GM23338 (cell line): Measurements from ENCODE around the gene DPT. TPM values are rescaled to one million over a fixed set of nuclear protein-coding genes. Genes with fewer than 3 reads are reported as not detected.

Experiments used
- ATAC-seq: fragments of 200-7000 bp; cut with Tn5 transposase; 3 replicates; pipeline ENCODE4 v1.9.1; 2020
- DNase-seq: peaks from one replicate; pipeline ENCODE4 v3.0.0-alpha.2; 2015; ENCODE audit warnings: low spot score
- H2AFZ ChIP-seq: fragments of 200-600 bp; sonication (generic); 2 replicates; pipeline ENCODE4 v1.8.0; 2016; ENCODE audit warnings: antibody characterized with exemption, mild to moderate bottlenecking, moderate library complexity
- H3F3A ChIP-seq: fragments of 200-600 bp; sonication (generic); replicated peaks from 2 replicates; pipeline ENCODE4 v1.8.0; 2017; ENCODE audit warnings: antibody characterized with exemption, mixed run types, low read depth
- H3K27ac ChIP-seq: fragments of 200-600 bp; sonication (generic); 2 replicates; pipeline ENCODE4 v1.6.1; 2016; ENCODE audit warnings: low read depth
- H3K27me3 ChIP-seq: fragments of 200-600 bp; sonication (generic); 2 replicates; pipeline ENCODE4 v1.8.0; 2016; ENCODE audit warnings: mild to moderate bottlenecking, mixed run types, moderate library complexity; ENCODE audit not compliant: insufficient read depth
- H3K36me3 ChIP-seq: fragments of 200-600 bp; sonication (generic); 2 replicates; pipeline ENCODE4 v1.8.0; 2016; ENCODE audit warnings: mild to moderate bottlenecking; ENCODE audit not compliant: insufficient read depth
- H3K4me1 ChIP-seq: fragments of 200-600 bp; sonication (generic); 2 replicates; pipeline ENCODE4 v1.8.0; 2016; ENCODE audit warnings: mild to moderate bottlenecking, moderate library complexity; ENCODE audit not compliant: insufficient read depth
- H3K4me2 ChIP-seq: fragments of 200-600 bp; sonication (generic); 2 replicates; pipeline ENCODE4 v1.7.1; 2017; ENCODE audit warnings: mixed run types
- H3K4me3 ChIP-seq: fragments of 200-600 bp; sonication (generic); 2 replicates; pipeline ENCODE4 v1.6.1; 2016; ENCODE audit warnings: mixed run types
- H3K79me2 ChIP-seq: fragments of 200-600 bp; sonication (generic); replicated peaks from 2 replicates; pipeline ENCODE4 v1.8.0; 2017; ENCODE audit warnings: mild to moderate bottlenecking; ENCODE audit not compliant: insufficient read depth
- H3K9me2 ChIP-seq: fragments of 200-600 bp; sonication (generic); 2 replicates; pipeline ENCODE4 v1.8.0; 2017; ENCODE audit not compliant: insufficient read depth
- H4K20me1 ChIP-seq: fragments of 200-600 bp; sonication (generic); replicated peaks from 2 replicates; pipeline ENCODE4 v1.8.0; 2017; ENCODE audit warnings: mild to moderate bottlenecking; ENCODE audit not compliant: insufficient read depth
- H3K27ac Mint-ChIP-seq: 2 replicates; pipeline ENCODE4 v1.8.0; 2020; ENCODE audit warnings: inconsistent platforms, mild to moderate bottlenecking, moderate library complexity, mixed read lengths
- H3K27me3 Mint-ChIP-seq: 3 replicates; pipeline ENCODE4 v1.8.0; 2022; ENCODE audit warnings: low read depth, mild to moderate bottlenecking, moderate library complexity, mixed read lengths, inconsistent platforms; ENCODE audit not compliant: insufficient read depth, poor library complexity
- H3K36me3 Mint-ChIP-seq: 3 replicates; pipeline ENCODE4 v1.8.0; 2021; ENCODE audit warnings: low read depth, mild to moderate bottlenecking, inconsistent platforms, moderate library complexity, mixed read lengths
- H3K4me1 Mint-ChIP-seq: 3 replicates; pipeline ENCODE4 v1.8.0; 2020; ENCODE audit warnings: mild to moderate bottlenecking, inconsistent platforms, mixed read lengths
- H3K4me3 Mint-ChIP-seq: 3 replicates; pipeline ENCODE4 v1.8.0; 2021; ENCODE audit warnings: moderate library complexity, mild to moderate bottlenecking, inconsistent platforms, mixed read lengths
- H3K9me3 Mint-ChIP-seq: 3 replicates; pipeline ENCODE4 v1.8.0; 2020; ENCODE audit warnings: moderate library complexity, mild to moderate bottlenecking, inconsistent platforms, mixed read lengths
- CREB1 ChIP-seq: fragments of 250-450 bp; sonication (Bioruptor Pico); IDR thresholded peaks from 2 replicates; pipeline ENCODE4 v1.5.0; 2020; ENCODE audit warnings: low read depth, mild to moderate bottlenecking, moderate library complexity
- EZH2 ChIP-seq: fragments of 200-600 bp; sonication (generic); IDR thresholded peaks from one replicate; pipeline ENCODE4 v1.8.0; 2017; ENCODE audit warnings: antibody characterized with exemption, mild to moderate bottlenecking, low read depth; ENCODE audit not compliant: unreplicated experiment
- EZH2phosphoT487 ChIP-seq: fragments of 200-600 bp; sonication (generic); IDR thresholded peaks from one replicate; pipeline ENCODE4 v1.8.1; 2018; ENCODE audit warnings: antibody characterized with exemption; ENCODE audit not compliant: unreplicated experiment
- ZNF114 ChIP-seq: fragments of 250-450 bp; sonication (Bioruptor Pico); IDR thresholded peaks from 2 replicates; pipeline ENCODE4 v1.5.0; 2020; ENCODE audit warnings: mild to moderate bottlenecking, moderate library complexity
- ZNF331 ChIP-seq: fragments of 250-450 bp; sonication (Bioruptor Pico); IDR thresholded peaks from 2 replicates; pipeline ENCODE4 v1.5.0; 2020; ENCODE audit warnings: low read depth, mild to moderate bottlenecking, moderate library complexity
- polyA plus RNA-seq: library from polyadenylated mRNA; unstranded; fragments of >200 nt; fragmentation: Nextera tagmentation; extraction: Ambion mirVana; gene quantifications from 2 replicates; pipeline ENCODE4 v1.2.1, GENCODE V29; 2016
- total RNA-seq: library from RNA; depleted of rRNA; stranded (reverse); fragments of >200 nt; shearing (Covaris generic); gene quantifications from 2 replicates; pipeline ENCODE4 v1.2.3, GENCODE V29; 2014
- TF ChIP-seq, protein P1 (sequence below): IDR thresholded peaks from 2 replicates; pipeline ENCODE4 v1.6.1; 2016; ENCODE audit warnings: antibody characterized with exemption
- TF ChIP-seq, protein P2 (sequence below), 2 experiments: fragments of 200-600 bp in 1 of 2; sonication (generic) in 1 of 2; conservative IDR thresholded peaks; 2 replicates each; pipeline versions ENCODE4 v1.5.1 to v1.6.1; 2016 to 2017; ENCODE audit warnings: antibody characterized with exemption in 2 of 2, low read depth in 2 of 2, mild to moderate bottlenecking in 2 of 2, moderate library complexity in 1 of 2
- TF ChIP-seq, protein P3 (sequence below): IDR thresholded peaks from one replicate; pipeline ENCODE4 v1.6.1; 2018; ENCODE audit warnings: antibody characterized with exemption; ENCODE audit not compliant: unreplicated experiment
- TF ChIP-seq, protein P4 (sequence below): fragments of 250-450 bp; sonication (Bioruptor Pico); IDR thresholded peaks from 2 replicates; pipeline ENCODE4 v1.5.0; 2020; ENCODE audit warnings: mild to moderate bottlenecking, moderate library complexity

DPT gene
- total and polyA plus RNA-seq, 2 experiments from 2014 or later: not detected

DNA sequence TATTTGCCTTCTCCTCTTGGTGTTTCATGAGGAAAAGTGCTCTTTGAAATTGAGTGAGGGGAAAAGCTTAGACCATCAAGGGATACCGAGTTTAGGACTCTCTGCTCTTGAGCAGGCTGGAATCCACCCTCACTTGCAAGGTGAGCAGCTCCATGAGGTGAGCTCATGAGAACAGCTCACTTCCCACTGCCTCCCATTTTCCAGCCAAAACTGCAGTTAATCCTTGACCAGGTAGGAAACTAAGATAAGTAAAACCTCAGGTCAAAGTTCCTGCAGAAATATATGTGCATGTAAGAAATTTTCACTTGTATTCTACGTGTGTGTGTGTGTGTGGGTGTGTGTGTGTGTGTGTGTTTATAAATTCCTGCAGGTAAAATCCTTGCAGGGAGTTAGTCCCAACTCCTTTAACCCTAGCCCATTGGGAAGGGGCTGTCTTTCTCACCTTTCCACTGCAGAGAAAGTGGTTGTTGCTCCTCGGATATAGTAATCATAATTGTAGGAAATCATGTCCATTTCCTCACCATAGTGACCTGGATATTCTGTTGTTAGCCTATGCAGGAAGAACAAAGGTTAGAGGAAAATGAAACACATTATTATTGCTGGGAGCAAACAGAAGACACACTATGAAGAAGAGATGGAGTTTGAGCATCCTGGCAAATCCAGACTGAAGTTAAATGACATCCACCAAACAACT, 28.3 kb downstream of the DPT start (continued):
- TF ChIP-seq, protein P1, sequence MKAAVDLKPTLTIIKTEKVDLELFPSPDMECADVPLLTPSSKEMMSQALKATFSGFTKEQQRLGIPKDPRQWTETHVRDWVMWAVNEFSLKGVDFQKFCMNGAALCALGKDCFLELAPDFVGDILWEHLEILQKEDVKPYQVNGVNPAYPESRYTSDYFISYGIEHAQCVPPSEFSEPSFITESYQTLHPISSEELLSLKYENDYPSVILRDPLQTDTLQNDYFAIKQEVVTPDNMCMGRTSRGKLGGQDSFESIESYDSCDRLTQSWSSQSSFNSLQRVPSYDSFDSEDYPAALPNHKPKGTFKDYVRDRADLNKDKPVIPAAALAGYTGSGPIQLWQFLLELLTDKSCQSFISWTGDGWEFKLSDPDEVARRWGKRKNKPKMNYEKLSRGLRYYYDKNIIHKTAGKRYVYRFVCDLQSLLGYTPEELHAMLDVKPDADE: no peak
- TF ChIP-seq, protein P2, sequence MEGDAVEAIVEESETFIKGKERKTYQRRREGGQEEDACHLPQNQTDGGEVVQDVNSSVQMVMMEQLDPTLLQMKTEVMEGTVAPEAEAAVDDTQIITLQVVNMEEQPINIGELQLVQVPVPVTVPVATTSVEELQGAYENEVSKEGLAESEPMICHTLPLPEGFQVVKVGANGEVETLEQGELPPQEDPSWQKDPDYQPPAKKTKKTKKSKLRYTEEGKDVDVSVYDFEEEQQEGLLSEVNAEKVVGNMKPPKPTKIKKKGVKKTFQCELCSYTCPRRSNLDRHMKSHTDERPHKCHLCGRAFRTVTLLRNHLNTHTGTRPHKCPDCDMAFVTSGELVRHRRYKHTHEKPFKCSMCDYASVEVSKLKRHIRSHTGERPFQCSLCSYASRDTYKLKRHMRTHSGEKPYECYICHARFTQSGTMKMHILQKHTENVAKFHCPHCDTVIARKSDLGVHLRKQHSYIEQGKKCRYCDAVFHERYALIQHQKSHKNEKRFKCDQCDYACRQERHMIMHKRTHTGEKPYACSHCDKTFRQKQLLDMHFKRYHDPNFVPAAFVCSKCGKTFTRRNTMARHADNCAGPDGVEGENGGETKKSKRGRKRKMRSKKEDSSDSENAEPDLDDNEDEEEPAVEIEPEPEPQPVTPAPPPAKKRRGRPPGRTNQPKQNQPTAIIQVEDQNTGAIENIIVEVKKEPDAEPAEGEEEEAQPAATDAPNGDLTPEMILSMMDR (conservative IDR thresholded peaks at IDR 0.05; ENCODE audit: low read depth in 2 of 2): no peak
- TF ChIP-seq ZNF331 (CRISPR knock-in tag) (no peak), EZH2phosphoT487 (no peak), ZNF114 (CRISPR knock-in tag) (no peak)
- TF ChIP-seq, protein P3, sequence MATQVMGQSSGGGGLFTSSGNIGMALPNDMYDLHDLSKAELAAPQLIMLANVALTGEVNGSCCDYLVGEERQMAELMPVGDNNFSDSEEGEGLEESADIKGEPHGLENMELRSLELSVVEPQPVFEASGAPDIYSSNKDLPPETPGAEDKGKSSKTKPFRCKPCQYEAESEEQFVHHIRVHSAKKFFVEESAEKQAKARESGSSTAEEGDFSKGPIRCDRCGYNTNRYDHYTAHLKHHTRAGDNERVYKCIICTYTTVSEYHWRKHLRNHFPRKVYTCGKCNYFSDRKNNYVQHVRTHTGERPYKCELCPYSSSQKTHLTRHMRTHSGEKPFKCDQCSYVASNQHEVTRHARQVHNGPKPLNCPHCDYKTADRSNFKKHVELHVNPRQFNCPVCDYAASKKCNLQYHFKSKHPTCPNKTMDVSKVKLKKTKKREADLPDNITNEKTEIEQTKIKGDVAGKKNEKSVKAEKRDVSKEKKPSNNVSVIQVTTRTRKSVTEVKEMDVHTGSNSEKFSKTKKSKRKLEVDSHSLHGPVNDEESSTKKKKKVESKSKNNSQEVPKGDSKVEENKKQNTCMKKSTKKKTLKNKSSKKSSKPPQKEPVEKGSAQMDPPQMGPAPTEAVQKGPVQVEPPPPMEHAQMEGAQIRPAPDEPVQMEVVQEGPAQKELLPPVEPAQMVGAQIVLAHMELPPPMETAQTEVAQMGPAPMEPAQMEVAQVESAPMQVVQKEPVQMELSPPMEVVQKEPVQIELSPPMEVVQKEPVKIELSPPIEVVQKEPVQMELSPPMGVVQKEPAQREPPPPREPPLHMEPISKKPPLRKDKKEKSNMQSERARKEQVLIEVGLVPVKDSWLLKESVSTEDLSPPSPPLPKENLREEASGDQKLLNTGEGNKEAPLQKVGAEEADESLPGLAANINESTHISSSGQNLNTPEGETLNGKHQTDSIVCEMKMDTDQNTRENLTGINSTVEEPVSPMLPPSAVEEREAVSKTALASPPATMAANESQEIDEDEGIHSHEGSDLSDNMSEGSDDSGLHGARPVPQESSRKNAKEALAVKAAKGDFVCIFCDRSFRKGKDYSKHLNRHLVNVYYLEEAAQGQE: no peak

DNA sequence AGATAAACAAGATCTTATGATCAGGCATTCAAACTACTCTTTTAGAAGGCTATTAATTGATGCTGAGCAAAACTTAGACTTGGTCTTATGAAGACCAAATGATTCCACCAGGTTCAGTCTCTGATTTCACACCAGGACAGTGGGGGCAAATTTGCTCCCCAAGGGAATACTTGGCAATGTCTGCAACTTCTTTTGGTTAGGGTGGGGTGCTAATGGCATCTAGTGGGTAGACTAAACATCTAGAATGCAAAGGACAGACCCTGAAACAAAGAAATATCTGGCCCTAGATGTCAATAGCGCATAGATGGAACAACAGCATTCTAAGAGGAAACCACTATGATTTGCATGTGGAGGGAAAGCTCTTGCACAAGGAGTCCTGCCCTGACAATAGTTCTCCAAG, 30.6 kb downstream of the DPT start:
- Mint-ChIP-seq H3K4me1 (peaks cover 17% of the 10 kb centered on the region), H3K9me3 (no peaks in the 10 kb centered on the region), H3K27ac (no peak overlapping the region), H3K27me3 (peaks cover 9% of the 10 kb centered on the region), H3K36me3 (no peaks in the 10 kb centered on the region), H3K4me3 (no peak overlapping the region)
- H3K4me3 ChIP-seq: no peak overlapping the region
- H3K79me2 ChIP-seq: no peaks in the 10 kb centered on the region
- DNase-seq (no peak), ATAC-seq (no peak)
- no peaks in the 10 kb centered on the region for H3K4me1 ChIP-seq
- no peaks in the 10 kb centered on the region for H3F3A ChIP-seq
- no peaks in the 10 kb centered on the region for H3K36me3 ChIP-seq
- 0 out of 2 replicates have a peak, but pooled peaks cover 4% of the 10 kb centered on the region for H3K9me2 ChIP-seq
- no peaks in the 10 kb centered on the region for H3K27me3 ChIP-seq
- H3K4me2 ChIP-seq: no peak overlapping the region
- no peak overlapping the region for H3K27ac ChIP-seq
- H2AFZ ChIP-seq: no peak overlapping the region
- no peaks in the 10 kb centered on the region for H4K20me1 ChIP-seq
- TF ChIP-seq, protein P4, sequence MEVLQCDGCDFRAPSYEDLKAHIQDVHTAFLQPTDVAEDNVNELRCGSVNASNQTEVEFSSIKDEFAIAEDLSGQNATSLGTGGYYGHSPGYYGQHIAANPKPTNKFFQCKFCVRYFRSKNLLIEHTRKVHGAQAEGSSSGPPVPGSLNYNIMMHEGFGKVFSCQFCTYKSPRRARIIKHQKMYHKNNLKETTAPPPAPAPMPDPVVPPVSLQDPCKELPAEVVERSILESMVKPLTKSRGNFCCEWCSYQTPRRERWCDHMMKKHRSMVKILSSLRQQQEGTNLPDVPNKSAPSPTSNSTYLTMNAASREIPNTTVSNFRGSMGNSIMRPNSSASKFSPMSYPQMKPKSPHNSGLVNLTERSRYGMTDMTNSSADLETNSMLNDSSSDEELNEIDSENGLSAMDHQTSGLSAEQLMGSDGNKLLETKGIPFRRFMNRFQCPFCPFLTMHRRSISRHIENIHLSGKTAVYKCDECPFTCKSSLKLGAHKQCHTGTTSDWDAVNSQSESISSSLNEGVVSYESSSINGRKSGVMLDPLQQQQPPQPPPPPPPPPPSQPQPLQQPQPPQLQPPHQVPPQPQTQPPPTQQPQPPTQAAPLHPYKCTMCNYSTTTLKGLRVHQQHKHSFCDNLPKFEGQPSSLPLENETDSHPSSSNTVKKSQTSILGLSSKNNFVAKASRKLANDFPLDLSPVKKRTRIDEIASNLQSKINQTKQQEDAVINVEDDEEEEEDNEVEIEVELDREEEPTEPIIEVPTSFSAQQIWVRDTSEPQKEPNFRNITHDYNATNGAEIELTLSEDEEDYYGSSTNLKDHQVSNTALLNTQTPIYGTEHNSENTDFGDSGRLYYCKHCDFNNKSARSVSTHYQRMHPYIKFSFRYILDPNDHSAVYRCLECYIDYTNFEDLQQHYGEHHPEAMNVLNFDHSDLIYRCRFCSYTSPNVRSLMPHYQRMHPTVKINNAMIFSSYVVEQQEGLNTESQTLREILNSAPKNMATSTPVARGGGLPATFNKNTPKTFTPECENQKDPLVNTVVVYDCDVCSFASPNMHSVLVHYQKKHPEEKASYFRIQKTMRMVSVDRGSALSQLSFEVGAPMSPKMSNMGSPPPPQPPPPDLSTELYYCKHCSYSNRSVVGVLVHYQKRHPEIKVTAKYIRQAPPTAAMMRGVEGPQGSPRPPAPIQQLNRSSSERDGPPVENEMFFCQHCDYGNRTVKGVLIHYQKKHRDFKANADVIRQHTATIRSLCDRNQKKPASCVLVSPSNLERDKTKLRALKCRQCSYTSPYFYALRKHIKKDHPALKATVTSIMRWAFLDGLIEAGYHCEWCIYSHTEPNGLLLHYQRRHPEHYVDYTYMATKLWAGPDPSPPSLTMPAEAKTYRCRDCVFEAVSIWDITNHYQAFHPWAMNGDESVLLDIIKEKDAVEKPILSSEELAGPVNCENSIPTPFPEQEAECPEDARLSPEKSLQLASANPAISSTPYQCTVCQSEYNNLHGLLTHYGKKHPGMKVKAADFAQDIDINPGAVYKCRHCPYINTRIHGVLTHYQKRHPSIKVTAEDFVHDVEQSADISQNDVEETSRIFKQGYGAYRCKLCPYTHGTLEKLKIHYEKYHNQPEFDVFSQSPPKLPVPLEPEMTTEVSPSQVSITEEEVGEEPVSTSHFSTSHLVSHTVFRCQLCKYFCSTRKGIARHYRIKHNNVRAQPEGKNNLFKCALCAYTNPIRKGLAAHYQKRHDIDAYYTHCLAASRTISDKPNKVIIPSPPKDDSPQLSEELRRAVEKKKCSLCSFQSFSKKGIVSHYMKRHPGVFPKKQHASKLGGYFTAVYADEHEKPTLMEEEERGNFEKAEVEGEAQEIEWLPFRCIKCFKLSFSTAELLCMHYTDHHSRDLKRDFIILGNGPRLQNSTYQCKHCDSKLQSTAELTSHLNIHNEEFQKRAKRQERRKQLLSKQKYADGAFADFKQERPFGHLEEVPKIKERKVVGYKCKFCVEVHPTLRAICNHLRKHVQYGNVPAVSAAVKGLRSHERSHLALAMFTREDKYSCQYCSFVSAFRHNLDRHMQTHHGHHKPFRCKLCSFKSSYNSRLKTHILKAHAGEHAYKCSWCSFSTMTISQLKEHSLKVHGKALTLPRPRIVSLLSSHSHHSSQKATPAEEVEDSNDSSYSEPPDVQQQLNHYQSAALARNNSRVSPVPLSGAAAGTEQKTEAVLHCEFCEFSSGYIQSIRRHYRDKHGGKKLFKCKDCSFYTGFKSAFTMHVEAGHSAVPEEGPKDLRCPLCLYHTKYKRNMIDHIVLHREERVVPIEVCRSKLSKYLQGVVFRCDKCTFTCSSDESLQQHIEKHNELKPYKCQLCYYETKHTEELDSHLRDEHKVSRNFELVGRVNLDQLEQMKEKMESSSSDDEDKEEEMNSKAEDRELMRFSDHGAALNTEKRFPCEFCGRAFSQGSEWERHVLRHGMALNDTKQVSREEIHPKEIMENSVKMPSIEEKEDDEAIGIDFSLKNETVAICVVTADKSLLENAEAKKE (CRISPR knock-in tag): no peak
- TF ChIP-seq ZNF114 (CRISPR knock-in tag) (no peak), CREB1 (CRISPR knock-in tag) (no peak), EZH2 (no peak), ZNF331 (CRISPR knock-in tag) (no peak)
